ENCODE results near the gene COL6A1.

Gene COL6A1

DNA sequence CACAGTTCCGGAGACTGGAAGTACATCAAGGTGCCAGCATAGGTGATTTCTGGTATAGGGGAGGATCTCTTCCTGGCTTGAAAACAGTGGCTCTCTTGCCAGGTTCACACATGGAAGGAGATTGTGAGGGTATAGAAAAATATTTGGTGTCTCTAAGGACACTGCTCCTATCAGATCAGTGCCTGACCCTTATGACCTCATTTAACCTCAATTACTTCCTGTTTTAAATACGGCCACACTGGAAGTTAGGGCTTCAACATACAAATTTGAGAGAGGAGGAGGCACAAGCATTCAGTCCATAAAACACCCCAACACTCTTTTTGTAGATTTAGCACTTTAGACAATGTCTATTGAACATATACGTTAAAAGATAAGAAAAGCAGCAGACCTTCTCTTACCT is 37.0 kb downstream of the COL6A1 start:
- H3K9me3 Mint-ChIP-seq = no peaks in the 10 kb centered on the region
- DNase-seq (ENCODE audit: low spot score in 2 of 2) (no peak), ATAC-seq (ENCODE audit: low read depth) (no peak)
- no peak overlapping the region for H3K27ac Mint-ChIP-seq
- H3K36me3 Mint-ChIP-seq = no peaks in the 10 kb centered on the region
- H3K4me3 Mint-ChIP-seq = no peak overlapping the region
- H3K27me3 Mint-ChIP-seq = peaks cover 18% of the 10 kb centered on the region
- no peaks in the 10 kb centered on the region for H3K4me1 Mint-ChIP-seq

DNA sequence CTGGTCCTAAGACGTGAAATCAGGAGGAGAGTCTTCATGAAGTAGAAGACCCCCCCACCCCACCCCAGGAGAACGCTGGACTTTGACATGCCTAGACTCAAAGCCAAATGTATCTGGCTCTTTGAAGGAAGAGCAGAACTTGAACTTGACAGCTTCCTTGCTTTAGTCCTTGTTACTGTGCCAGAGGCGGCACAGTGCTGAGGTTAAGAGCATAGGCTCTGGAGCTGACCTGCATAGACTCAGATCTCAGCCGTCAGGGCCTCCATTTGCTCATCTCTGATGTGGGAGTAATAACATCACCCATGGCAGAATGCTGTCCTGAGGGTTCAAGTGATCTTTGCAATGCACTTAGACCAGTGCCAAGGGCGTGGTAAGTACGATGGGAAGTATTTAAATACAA is 39.0 kb downstream of the COL6A1 start:
- H3K4me1 Mint-ChIP-seq = no peaks in the 10 kb centered on the region
- no peak overlapping the region for H3K4me3 Mint-ChIP-seq
- H3K27ac Mint-ChIP-seq = no peak overlapping the region
- no peaks in the 10 kb centered on the region for H3K9me3 Mint-ChIP-seq
- H3K27me3 Mint-ChIP-seq = peaks cover 16% of the 10 kb centered on the region
- no peak for DNase-seq (ENCODE audit: low spot score in 2 of 2)
- H3K36me3 Mint-ChIP-seq = no peaks in the 10 kb centered on the region
- ATAC-seq (ENCODE audit: low read depth) = no peak

DNA sequence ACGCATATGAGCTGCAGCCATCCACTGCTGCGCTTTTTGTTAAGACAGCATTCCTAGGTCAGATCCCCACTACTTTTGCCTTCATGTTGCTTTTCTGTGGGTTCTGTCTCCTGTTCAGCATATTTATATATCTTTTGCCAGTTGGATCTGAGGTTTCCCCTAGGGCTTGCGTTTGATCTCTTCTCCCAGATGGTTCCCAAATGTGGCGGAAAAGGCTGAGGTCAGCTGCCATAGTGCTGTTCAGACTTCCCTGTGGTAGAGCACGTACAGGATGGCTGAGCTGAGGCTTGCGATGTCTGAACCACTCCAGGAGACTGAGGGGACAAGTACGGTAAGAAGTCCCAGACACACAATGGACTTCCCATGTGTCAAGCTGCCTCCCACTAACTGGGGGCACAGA is 39.8 kb downstream of the COL6A1 start:
- H3K36me3 Mint-ChIP-seq = no peaks in the 10 kb centered on the region
- ATAC-seq (ENCODE audit: low read depth) (no peak), DNase-seq (ENCODE audit: low spot score in 2 of 2) (no peak)
- H3K9me3 Mint-ChIP-seq = no peaks in the 10 kb centered on the region
- H3K4me1 Mint-ChIP-seq = no peaks in the 10 kb centered on the region
- no peak overlapping the region for H3K27ac Mint-ChIP-seq
- H3K4me3 Mint-ChIP-seq = no peak overlapping the region
- peaks cover 15% of the 10 kb centered on the region for H3K27me3 Mint-ChIP-seq

DNA sequence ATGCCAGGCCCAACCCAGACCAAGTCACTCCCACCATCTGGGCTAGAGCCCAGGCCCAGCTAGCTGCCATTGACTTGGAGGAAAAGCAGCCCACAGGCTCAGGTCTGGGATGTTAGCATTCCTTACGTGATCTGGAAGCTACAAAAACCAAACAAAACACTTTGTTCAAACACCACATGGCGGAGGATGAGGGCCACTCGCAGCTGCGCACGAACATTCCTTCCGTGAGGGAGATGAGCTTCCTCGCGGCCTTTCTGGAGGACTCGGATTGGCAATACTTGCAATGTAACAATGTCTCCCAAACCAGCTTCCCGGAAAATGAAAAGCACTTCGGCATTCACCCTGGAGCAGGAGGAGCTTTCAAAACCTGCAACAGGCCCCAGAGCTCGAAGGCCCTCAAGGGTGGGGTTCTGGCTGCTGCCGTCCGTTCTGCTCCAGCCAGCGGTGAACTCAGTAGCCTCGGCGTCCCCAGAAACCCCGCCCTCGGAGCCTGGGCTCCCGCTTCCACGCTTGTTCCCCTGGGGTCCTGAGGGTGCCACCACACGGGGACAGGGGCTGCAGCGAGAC is 40.5 kb downstream of the COL6A1 start:
- H3K9me3 Mint-ChIP-seq = no peaks in the 10 kb centered on the region
- no peaks in the 10 kb centered on the region for H3K4me1 Mint-ChIP-seq
- ATAC-seq (ENCODE audit: low read depth) (no peak), DNase-seq (ENCODE audit: low spot score in 2 of 2) (no peak)
- H3K36me3 Mint-ChIP-seq = no peaks in the 10 kb centered on the region
- no peak overlapping the region for H3K27ac Mint-ChIP-seq
- no peak overlapping the region for H3K4me3 Mint-ChIP-seq
- H3K27me3 Mint-ChIP-seq = peaks cover 15% of the 10 kb centered on the region

DNA sequence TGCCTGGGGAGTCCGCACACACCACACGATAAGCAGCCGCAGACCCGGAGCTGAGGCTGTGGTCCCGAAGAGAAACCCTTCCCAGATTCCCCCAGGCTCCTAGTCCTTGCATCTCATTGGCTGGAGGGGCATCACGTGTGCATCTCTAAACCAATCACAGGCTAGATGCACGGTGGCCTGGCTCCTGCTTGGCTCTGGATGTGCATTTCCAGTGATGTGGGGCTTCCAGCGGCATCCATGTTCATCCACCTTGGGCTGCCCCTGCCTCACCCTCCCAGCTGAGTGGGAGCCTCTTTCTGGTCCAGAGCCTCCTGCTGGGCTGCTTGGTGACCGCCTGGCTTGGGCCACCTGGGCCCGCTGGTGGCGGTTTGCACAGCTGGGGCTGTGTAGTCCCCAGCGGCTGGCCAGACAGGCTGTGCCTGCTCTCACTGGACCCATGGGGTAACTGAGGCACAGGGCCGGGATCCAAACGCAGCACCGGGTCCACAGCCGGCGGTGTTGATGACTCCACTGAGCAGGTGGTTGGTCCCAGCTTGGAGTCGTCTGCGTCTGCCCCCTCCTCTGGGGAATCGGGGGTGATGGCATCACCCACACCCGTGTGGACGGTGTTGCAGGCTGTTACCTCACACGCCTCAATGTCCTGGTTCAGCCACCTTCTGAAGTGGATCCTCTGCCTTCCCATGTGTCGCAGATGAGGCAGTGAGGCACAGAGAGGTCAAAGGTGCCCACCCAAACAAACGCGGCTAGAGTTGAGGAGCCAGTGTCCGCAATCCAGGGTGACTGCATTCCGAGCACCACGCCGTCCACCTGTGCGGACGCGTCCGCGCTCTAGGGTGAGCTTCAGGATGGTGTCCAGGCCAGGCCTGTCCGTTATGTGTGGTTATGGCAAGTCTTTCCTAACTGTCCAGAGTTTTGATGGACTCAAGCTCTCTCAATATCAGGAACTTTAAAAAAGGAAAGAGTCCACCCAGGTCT is 41.3 kb downstream of the COL6A1 start:
- ATAC-seq (ENCODE audit: low read depth) = no peak
- no peak for DNase-seq (ENCODE audit: low spot score in 2 of 2)
- peaks cover 11% of the 10 kb centered on the region for H3K27me3 Mint-ChIP-seq
- H3K4me3 Mint-ChIP-seq = no peak overlapping the region
- H3K9me3 Mint-ChIP-seq = no peaks in the 10 kb centered on the region
- H3K36me3 Mint-ChIP-seq = no peaks in the 10 kb centered on the region
- no peak overlapping the region for H3K27ac Mint-ChIP-seq
- H3K4me1 Mint-ChIP-seq = no peaks in the 10 kb centered on the region

DNA sequence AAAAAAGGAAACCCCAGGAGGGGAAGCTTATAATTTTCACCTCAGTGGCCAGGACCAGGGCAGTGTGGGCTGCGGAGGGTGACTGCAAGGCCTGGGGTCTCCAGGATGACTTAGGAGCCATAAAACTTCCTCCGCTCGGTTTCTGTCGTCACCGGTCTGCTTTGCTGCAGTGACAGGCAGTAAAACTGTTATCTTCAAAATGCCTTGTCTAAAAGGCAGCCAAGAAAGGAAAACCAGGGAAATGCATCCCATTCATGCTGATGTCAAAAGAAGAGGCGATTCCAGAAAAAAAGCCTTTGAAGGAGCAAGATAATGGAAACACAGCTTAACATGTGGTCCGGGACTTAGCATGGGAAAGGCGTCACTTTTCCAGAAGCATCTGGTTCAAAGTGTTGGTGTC is 42.0 kb downstream of the COL6A1 start:
- Mint-ChIP-seq H3K9me3 (no peaks in the 10 kb centered on the region), H3K27ac (no peak overlapping the region), H3K4me1 (no peaks in the 10 kb centered on the region), H3K36me3 (no peaks in the 10 kb centered on the region), H3K4me3 (no peak overlapping the region), H3K27me3 (peaks cover 11% of the 10 kb centered on the region)
- no peak for DNase-seq (ENCODE audit: low spot score in 2 of 2)
- ATAC-seq (ENCODE audit: low read depth) = no peak

DNA sequence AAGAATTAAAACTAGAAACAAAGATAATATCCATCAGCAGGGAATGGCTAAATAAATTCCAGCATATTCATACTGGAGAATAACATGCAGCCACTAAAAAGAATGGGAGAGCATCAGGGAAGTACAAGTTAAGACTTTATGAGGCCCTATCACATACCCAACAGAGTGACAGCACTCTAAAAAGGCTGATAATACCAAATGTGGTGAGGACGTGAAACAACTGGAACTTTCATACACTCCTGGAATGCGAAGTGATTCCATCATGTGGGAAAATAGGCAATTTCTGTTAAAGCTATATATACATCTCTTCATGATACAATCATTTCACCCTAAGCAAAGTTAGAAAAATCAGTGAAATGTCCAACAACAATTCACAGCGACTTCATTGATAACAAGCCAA is 42.6 kb downstream of the COL6A1 start:
- Mint-ChIP-seq H3K36me3 (no peaks in the 10 kb centered on the region), H3K27ac (no peak overlapping the region), H3K4me3 (no peak overlapping the region), H3K4me1 (no peaks in the 10 kb centered on the region), H3K27me3 (peaks cover 11% of the 10 kb centered on the region), H3K9me3 (peaks cover 1% of the 10 kb centered on the region)
- no peak for DNase-seq (ENCODE audit: low spot score in 2 of 2)
- ATAC-seq (ENCODE audit: low read depth) = no peak

DNA sequence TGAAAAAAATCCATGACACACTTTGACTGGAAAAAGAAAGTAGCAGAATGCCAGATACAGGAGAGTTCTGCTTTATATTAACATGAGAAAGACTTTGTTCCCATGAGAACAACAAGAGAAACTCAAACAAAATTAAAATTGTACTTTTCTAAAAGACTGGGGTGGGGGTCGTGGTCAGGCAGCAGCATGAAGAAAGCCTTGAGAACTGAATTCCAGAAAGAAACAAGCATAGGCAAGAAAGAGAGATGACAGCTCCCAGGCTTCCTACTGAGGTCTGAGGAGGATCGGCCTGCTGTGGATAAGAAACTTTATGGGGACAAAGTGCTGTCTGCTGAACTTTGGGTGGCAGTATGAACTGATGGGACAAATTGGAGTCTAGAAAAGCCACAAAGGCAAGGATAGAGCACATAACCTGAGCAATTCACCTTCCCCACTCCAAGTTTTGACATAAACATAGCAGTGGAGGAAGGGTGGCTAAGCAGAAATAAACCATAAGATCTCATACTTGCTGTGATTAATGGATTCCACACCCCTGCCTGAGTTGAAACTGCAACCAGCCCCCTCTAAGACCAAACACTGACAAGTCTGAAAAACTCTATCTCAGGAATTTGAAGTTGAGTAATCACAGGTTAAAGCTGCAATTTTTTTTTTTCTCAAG is 43.7 kb downstream of the COL6A1 start:
- DNase-seq (ENCODE audit: low spot score in 2 of 2) = no peak

DNA sequence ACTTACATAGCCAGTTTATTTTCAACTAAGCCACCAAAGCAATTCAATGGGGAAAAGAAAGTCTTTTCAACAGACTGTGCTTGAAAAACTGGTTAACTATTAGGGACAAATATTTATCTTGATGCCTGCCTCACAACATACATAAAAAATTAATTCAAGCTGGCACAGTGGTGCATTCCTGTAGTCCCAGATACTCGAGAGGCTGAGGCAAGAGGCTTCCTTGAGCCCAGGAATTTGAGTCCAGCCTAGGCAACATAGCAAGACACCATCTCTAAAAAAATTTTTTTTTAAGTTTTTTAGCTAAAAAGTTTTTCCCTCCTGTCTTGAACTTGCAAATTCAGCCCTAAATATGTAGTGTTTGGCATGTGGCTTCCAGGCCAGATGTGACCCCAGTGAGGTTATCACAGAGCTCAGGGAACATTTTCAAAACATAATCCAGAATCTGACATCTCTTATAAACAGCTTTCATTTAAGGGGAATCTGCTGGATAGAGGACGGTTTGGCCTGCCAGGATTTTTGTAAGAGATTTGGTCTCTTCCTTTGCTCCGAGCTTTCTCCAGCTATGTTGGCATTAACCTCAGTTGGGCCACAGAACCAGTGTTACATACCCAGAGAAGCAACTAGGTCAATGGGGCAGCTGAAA is 46.4 kb downstream of the COL6A1 start:
- no peak overlapping the region for H3K27ac Mint-ChIP-seq
- H3K36me3 Mint-ChIP-seq = no peaks in the 10 kb centered on the region
- no peak for DNase-seq (ENCODE audit: low spot score in 2 of 2)
- no peak for ATAC-seq (ENCODE audit: low read depth)
- peaks cover 2% of the 10 kb centered on the region for H3K27me3 Mint-ChIP-seq
- H3K9me3 Mint-ChIP-seq = peaks cover 3% of the 10 kb centered on the region
- H3K4me3 Mint-ChIP-seq = no peak overlapping the region
- no peaks in the 10 kb centered on the region for H3K4me1 Mint-ChIP-seq

More for the DNA sequence above, 43.7 kb downstream of the COL6A1 start:
- Mint-ChIP-seq H3K9me3 (peaks cover 3% of the 10 kb centered on the region), H3K4me1 (no peaks in the 10 kb centered on the region), H3K4me3 (no peak overlapping the region), H3K27me3 (peaks cover 6% of the 10 kb centered on the region), H3K27ac (no peak overlapping the region), H3K36me3 (no peaks in the 10 kb centered on the region)
- no peak for ATAC-seq (ENCODE audit: low read depth)

DNA sequence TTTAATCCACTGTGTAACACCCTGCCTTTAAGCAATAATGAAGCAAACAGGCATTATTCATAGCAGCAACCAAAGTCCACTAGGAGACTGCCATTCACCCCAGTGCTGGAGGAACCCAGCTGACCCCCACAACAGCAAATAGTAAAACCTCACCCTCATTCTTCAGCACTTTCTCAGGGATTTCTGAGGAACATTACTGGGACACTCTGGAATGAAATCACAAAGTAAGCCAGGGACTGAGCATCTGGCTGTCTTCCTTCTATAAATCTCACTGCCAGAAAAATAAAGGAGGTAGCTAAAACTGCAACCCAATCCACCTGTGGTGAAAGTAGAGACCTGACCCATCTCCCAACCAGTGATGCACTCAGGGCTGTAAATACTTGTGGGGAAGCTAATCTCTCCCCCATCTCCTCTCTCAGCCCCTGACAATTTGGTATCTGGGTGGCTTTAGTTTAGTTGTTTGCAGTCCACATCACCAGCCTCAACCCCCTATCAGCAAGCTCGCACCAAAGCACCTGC is 47.1 kb downstream of the COL6A1 start:
- Mint-ChIP-seq H3K4me1 (no peaks in the 10 kb centered on the region), H3K9me3 (peaks cover 3% of the 10 kb centered on the region), H3K4me3 (no peak overlapping the region), H3K36me3 (no peaks in the 10 kb centered on the region), H3K27ac (no peak overlapping the region), H3K27me3 (peaks cover 2% of the 10 kb centered on the region)
- DNase-seq (ENCODE audit: low spot score in 2 of 2) (no peak), ATAC-seq (ENCODE audit: low read depth) (no peak)

DNA sequence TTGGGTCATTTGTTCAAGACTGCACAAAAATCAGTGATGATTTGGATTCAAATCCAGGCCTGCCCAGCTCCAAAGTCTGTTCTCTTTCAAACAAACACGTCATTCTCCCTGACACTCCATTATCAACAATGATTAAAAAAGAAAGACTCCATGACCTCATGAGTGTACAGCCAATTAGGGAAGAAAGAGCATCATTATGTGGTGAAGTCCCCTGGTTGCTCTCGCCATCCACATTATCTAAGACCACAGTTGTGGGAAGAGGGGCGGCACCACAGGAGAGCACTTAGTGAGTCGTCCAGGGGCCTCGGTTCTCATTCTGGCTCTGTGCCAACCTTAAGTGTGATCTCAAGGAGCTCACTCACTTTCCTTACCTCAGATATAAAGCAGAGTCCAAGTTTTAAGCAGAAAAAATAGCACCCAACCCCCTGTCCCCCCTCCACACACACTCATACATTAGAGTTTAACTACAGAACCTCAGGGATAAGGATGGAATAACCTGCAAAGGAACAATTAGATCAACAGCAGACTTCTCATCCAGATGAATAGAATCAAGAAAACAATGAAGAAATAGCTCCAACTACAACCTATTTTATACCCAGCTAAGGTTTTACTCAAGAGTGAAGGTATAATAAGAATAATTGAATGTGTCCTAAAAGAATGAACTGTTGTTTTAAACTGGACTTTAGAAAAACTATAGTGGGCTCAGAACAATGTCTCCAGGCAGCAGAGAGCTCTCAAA is 47.8 kb downstream of the COL6A1 start:
- Mint-ChIP-seq H3K27me3 (peaks cover 2% of the 10 kb centered on the region), H3K9me3 (peaks cover 3% of the 10 kb centered on the region), H3K4me1 (no peaks in the 10 kb centered on the region), H3K36me3 (no peaks in the 10 kb centered on the region), H3K4me3 (no peak overlapping the region), H3K27ac (no peak overlapping the region)
- DNase-seq (ENCODE audit: low spot score in 2 of 2) (no peak), ATAC-seq (ENCODE audit: low read depth) (no peak)

DNA sequence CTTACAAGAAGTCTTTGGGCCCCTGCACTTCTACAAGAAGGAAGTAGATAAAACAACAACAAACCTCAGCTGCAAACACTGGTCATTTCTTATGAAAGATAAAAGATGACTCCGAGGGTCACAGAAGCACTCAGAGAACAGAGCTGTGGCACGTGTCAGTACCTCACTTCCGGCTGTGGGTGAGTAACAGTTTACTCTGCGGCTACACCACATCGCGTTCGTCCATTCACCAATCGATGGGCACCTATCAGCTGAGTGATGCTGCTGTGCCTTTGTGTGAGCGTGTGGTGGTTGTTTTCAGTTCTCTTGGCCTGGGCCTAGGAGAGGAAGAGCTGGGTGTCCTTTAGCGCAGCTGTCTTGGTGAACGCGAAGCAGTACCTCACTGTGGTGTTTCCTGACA is 49.9 kb downstream of the COL6A1 start:
- no peaks in the 10 kb centered on the region for H3K4me1 Mint-ChIP-seq
- no peak for DNase-seq (ENCODE audit: low spot score in 2 of 2)

DNA sequence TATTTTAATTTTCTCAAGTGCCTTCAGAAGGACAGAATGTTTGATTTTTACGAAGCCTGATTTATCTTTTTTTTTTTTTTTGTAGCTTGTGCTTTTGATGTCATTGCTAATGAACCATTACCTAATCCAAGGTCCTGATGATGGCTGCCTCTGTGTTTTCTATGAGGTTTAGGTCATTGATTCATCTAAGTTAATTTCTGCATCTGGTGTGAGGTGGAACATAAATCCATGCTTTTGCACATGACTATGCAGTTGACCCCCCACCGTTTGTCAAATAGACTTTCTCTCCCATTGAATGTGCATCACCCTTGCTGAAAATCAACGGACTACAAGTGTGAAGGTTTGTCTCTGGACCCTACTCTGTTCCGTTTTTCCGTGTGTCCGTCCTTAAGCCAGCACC is 50.5 kb downstream of the COL6A1 start:
- H3K36me3 Mint-ChIP-seq = no peaks in the 10 kb centered on the region
- H3K4me1 Mint-ChIP-seq = no peaks in the 10 kb centered on the region

More for the DNA sequence above, 49.9 kb downstream of the COL6A1 start:
- H3K27me3 Mint-ChIP-seq = peaks cover 2% of the 10 kb centered on the region
- peaks cover 3% of the 10 kb centered on the region for H3K9me3 Mint-ChIP-seq
- H3K4me3 Mint-ChIP-seq = no peak overlapping the region
- ATAC-seq (ENCODE audit: low read depth) = no peak
- no peak overlapping the region for H3K27ac Mint-ChIP-seq
- no peaks in the 10 kb centered on the region for H3K36me3 Mint-ChIP-seq

More for the DNA sequence above, 50.5 kb downstream of the COL6A1 start:
- Mint-ChIP-seq H3K27me3 (peaks cover 2% of the 10 kb centered on the region), H3K9me3 (peaks cover 3% of the 10 kb centered on the region), H3K4me3 (no peak overlapping the region), H3K27ac (no peak overlapping the region)
- ATAC-seq (ENCODE audit: low read depth) = no peak
- no peak for DNase-seq (ENCODE audit: low spot score in 2 of 2)

Measured in memory B cell (primary cell).